Smooth muscle cell of the brain vasculature (primary cell): ENCODE results near the gene SPEF1.

Experiments used
- DNase-seq: peaks from one replicate; pipeline ENCODE4 v3.0.0-alpha.2; 2012; ENCODE audit warnings: low read depth, low spot score

The SPEF1 gene

DNA sequence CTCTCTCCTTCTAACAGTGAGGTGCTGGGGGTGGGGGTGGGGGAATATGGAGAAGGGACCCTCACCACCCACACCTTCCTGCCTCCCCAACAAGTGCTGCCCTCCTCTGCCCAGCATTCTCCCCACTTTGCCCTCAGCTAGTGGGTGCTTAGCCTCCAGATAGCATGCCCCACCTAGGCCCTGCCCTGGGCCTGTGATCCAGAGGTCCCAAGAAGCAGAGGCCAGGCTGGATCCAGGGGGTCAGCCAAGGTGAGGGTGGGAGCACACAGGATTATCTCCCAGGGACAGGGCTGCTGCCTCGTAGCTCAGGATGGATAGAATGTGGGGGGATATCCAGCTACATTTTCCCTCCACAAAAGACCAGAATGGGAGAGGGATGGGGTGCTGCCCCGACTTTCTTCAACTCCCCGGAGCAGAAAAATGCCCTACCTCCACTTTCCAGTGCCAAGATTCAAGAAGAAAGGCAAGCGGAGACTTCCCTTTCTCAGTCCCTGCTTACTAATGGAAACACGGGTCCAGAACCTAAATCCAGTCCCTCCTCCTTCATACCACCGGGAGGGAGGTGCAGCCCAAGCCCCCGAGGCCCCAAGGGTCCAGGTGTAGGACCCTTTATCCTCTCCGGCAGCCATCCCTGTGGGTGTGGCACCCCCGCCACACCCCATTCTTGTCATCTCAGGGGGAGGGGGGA is 14.7 kb downstream of the SPEF1 start:
- DNase-seq: no peak

DNA sequence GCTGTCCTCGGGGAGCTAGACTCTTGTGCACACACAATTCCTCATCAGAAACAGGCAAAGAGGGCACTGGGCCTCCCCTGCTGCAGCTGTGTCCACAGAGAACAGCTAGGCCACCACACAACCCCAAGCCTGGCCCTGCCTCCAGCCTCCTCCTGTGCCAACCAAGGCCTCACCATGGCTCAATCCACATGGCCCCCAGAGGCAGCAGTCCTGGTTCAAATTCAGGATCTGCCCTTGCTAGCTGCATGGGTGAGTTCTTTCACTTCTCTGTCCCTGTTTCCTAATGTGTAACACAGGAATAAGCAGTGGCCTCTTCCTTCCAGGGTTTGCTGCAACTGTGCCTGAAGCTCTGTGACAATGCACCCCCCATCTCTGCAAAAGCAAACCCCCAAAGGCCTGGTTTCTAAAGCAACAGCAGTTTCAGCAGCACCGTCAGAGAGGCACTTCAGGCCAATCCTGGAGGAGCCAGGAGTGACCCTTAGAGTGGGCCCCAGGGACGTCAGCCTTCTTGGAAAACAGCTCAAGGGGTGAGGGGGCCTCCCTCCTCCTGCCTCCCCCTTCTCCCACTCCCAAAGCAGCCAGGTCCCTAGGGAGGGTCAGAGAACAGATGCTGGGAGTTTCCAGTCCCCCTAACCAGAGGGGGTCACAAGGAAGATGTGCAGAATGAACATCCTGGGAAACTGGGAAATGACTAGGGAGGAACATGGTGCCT is 15.9 kb downstream of the SPEF1 start:
- DNase-seq: no peak

DNA sequence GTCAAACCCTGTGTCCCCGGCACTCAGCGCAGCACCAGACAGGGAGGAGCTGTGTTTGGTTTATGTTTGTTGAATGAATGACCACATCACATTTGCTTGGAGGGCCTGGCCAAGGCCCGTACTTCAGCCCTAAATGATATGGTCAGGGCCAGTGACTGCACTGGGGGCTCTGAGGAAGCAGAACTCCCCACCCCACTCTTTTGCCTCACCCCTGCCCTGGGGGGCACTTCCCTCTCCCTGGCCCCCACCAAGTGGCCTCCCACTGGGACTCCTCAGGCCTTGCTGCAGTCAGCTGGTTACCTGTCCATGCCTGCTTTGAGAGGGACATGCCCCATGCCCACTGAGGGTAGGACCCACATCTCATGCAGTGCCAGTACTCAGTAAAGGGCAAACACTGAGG is 16.6 kb downstream of the SPEF1 start:
- DNase-seq: no peak

DNA sequence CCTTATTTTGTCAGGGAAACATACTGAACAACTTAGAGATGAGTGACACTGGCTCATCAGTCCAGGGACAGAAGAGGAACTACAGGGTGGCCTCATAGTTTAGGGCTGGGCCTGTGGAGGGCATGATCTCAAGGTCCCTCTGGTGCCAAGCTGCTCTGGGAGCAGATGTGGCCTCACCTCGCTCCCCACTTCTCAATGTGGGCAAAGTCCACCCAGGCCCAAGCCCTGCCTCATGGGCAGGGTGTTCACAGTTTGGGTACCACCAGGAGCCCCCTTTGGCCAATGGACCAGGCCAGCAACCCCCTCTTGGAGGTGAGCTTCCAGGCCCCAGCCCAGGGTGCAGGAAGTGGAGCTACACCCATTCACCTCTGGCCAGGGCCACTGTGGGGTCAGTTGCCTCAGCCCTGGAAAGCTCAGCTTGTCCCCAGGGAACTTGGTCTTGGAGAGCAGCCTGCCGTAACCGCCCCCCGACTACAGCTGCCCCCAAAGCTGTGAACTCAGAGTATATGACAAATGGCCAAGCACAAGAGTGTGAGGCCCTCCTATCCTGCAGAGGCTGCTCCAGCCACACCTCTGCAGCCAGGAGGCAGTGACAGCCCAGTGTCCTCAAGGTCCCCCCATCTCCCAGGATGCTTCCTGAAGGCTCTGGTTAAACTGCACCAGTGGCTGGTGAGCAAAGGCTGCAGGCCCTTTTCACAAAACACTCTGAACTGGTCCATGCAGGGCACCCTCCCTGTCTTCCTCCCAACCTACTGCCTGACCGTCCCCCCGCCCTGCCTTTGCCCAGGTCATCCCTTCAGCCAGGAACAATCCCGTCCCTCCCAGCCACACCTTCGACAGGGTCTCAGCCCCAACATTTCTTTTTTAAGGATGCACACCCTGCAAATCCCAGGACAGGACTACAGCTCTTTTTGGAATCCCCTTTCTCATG is 17.3 kb downstream of the SPEF1 start:
- DNase-seq: no peak

DNA sequence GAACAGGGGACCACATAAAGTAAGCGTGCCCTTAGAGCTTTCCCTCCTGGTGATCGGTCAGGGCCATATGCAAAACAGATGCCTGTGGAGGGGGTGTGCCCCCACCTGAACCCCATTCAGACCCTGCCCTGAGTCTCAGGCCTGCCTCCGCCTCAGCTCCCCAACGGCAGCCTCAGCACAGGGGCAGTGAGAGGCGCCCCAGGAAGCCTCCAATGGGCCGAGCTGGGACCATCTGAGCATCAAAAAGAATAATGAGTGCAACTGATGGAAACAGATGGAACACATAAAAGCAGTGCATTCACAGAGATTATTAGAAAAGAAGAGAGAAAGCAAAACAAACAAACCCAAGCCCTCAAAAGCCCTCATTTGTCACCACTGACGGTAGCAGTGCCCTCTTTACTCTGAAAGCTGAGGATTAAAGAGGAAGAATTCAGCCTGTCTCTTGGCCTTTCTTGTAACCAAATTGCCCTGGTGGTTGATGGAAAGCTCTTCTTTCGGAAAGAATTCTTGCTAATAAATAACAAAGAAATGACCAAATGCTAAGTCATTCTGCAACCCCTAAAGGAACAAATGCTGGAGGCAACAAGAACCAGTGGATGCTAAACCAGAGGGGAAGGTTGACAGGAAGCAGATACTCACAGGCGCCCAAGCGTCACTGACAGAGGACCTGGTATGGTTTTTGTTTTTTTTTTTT is 20.4 kb downstream of the SPEF1 start:
- DNase-seq: no peak

DNA sequence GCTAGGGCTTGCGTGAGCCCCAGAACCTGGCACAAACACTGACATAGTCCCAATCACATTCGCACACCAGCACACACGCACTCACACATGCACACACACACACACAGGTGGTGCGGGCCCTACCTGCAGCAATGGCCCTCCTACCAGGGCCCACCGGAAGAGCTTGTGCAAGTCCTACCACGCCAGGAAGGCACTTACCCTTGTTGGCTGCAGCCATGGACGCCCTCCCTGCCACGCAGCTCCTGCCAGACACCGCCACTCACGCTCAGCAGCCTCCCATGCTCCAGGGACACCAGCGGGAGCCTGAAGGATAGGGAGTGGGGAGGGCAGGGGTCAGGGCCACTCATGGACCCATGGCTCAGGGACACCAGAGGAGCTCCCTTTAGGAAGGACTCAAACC is 21.4 kb downstream of the SPEF1 start:
- no peak for DNase-seq

DNA sequence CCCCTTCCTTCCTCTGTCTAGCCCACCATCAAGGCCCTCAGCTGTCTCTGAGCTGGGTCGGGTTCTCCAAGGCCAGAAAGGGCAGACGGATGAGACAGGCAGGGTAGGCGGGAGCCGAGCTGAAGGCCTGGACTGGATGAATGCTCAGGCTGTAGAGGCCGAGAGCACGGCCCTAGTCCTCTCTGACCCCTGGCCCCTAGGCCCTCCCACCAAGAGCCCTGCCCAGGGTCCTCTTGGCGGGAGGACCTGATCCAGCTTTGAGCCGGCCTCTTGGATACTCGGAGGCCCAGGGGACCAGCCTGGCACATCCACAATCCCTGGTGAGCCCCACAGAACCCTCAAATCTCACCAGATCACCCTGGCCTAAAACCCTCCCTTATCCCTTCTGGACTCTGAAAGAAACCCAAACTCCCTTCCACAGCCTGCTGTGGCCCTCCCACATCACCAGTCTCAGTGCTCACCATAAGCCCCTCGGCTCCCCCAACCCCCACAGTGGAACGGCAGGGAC is 21.9 kb downstream of the SPEF1 start:
- no peak for DNase-seq

DNA sequence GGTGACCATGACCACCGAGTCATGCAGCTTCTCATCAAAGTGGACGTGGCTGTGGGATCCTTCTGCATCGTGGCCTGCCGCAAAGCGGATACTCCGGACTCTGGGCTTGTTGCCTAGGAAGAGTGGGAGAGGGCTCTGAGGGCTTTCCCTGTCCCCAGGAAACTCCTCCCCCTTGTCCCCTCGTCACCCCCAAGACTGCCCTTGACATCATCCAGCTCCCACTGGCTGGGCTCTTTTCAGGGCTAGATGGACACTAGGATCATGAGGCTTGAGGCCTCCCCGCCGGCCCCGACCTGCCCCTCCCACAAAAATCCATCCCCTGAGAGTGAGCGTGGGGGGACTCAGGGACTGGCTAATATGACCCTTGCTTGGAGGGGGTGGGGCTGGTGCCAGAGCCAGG is 22.7 kb downstream of the SPEF1 start:
- DNase-seq: no peak

DNA sequence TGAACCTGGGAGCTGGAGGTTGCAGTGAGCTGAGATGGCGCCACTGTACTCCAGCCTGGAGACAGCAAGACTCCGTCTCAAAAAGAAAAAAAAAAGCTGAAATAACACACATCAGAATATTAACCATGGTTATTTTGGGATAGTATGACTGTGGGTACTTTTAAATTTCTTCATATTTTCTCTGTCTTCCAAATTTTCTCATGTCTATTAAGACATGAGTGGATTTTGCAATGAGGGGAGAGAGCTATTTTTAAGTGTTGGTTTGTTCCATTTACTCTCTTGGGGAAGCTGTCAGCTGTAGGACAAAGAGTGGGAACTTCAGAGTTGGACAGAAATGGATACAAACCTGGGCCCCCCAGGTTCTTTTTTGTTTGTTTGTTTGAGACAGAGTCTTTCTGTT is 24.0 kb downstream of the SPEF1 start:
- DNase-seq: no peak

DNA sequence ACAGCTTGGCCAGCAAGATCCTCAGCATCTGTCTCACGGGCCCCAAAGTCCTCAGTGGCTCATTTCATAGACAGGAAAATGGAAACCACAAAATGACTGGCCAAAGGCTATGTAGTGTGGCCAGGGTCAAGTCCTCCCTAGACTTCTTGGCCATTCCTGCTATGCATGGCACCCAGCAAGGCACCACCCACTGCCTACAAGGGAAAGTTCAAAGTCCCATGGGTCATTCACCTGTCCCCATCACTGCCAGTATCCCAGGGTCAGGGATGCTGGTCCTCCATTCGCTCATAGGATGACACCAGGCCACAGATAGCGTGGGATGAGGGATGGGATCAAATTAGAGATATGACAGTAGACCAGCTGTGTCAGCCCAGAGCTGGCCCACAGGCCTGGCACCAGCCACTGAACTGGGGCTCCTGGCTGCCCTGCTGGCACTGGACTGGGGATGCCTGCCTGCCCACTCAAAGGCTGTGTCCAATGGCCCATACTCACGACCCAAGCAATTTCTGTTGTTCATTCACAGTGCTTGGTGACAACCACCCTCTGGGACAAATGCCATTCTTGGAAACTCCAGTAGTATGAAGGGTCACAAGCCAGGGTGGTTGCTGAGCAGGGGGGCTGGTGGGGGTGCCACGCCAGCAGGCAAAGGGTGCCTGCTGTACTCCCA is 25.3 kb downstream of the SPEF1 start:
- no peak for DNase-seq

DNA sequence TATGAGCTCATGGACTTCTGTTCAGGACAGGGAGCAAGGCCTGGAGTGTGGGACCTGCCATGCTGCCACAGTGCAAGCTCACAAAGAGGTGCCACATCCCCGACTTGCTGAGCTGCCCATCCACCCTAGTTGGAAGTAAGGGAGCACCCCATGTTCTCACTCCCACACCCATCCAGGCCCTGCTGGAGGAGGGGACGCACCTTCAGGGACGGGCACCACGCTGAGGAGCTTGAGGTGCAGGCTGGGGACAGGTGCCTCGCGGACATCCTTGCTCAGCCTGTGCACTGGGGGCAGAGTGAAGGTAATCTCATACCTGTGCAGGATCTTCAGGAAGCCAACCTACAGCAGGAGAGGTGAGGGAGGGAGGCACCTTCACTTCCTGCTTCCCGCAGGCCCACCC is 26.0 kb downstream of the SPEF1 start:
- DNase-seq: no peak

DNA sequence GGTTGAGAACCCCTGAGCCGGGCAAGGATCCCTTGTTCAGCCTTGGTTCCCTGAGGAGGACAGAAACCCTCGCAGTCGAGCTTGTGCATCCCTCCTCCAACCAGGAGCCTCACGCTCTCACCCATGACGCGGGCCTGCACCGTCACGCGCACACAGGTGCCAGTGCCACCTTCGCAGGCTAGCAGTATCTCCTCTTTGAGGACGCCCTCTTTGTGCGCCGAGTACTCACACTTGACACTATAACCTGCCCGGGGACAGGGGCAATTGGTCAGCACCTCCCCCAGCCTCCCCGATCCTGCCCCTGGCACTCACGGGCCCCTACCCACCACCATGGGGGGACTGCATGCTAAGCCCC is 27.0 kb downstream of the SPEF1 start:
- DNase-seq: no peak

DNA sequence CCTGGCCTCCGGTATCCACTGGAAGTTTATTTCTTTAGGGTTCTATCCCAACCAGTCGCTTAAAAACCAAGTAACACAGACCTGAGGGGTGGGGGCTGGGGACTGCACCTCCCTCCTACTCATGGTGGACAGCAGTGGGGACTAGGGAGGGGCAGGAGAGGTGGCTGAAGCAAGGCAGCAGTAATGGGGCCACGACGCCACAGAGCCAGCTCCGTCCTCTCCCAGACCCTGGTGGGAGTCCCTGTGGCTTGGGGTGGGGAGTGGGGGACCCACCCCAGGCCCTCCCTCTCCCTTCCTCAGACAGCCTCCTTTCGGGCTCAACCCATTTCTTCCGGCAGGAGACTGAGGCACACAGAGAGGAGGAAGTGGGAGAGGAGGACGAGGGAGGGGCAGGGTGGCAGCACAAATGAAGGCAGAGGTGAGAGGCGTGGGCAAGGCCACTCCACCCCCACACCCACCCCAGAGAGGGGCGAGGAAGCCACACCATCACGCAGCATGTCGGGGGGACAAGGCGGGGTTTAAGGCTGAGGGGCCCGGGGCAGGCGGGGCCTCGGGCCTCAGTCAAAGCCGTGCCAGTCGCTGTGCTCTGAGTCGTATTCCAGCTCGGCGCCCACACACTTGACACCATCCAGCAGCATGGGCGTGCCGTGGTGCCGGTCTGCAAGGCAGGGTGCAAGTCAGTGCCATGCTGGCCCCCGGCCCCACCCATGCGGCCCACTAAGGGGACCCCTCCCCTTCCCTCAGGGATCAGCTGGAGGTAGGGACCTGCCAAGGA is 27.6 kb downstream of the SPEF1 start:
- DNase-seq: no peak

DNA sequence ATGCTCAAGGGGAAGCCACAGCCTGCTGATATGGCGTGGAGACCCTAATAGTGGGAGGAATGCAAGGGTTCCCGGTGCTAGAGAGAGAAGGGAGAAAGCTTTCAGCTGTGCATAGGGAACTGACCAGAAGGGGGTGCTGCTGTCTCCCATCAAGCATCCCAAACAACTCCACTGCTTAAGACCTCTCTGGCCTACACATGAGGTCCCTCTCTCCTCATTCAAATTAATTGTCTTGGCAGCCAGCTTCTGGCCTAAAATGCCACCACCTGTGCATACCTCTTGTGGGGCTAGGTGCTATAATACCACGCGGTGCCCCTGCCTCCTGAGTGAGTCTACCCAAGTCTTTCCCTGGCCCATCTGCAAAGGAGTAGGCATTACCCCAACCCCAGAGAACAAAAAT is 28.1 kb downstream of the SPEF1 start:
- DNase-seq: peak; percentile 24

DNA sequence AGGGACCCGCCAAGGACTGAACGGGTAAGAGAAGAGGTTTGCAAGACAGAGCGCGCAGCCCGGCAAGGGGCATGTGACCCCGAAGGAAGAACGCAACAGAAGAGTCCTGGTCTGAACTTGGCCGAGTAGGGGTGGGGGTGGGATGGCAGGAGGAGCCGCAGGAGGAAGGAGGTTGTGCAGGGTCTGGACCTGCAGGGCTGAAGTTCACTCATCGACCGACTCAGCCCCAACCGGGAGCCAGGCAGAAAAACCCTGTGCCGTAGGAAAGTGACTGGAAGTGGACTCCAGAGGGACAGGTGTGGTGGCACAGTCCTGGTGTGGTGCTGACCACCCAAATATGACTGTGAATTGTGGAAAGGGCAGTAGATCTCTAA is 28.9 kb downstream of the SPEF1 start:
- DNase-seq: no peak

DNA sequence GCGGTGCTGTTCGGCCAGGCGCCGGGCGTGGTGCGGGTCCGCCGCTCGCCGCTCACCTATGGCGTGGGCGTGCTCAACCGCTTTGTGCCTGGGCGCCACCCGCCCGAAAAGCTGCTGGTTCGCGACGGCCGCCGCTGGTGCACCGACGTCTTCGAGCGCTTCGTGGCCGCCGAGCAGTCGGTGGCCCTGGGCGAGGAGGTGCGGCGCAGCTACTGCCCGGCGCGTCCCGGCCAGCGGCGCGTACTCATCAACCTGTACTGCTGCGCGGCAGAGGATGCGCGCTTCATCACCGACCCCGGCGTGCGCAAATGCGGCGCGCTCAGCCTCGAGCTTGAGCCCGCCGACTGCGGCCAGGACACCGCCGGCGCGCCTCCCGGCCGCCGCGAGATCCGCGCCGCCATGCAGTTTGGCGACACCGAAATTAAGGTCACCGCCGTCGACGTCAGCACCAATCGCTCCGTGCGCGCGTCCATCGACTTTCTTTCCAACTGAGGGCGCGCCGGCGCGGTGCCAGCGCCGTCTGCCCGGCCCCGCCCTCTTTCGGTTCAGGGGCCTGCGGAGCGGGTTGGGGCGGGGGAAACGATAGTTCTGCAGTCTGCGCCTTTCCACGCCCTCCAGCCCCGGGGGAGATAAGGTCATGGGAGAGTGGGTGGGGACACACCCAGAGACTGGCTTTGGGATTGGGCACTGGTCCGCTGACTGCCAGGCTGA is 29.4 kb downstream of the SPEF1 start:
- DNase-seq: no peak

DNA sequence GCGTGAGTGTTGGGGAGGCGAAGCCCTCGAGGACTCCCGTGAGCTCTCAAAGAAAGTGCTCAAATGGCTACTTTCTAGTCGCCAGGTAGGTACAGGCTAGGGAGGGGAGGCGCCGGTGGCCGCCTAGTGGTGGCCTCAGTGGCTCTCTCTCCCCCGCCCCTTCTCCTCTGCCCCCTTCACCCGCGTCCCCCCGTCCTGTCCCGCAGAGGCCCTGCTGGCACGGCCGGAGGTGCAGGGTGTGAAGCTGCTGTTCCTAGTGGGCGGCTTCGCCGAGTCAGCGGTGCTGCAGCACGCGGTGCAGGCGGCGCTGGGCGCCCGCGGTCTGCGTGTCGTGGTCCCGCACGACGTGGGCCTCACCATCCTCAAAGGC is 30.0 kb downstream of the SPEF1 start:
- no peak for DNase-seq

DNA sequence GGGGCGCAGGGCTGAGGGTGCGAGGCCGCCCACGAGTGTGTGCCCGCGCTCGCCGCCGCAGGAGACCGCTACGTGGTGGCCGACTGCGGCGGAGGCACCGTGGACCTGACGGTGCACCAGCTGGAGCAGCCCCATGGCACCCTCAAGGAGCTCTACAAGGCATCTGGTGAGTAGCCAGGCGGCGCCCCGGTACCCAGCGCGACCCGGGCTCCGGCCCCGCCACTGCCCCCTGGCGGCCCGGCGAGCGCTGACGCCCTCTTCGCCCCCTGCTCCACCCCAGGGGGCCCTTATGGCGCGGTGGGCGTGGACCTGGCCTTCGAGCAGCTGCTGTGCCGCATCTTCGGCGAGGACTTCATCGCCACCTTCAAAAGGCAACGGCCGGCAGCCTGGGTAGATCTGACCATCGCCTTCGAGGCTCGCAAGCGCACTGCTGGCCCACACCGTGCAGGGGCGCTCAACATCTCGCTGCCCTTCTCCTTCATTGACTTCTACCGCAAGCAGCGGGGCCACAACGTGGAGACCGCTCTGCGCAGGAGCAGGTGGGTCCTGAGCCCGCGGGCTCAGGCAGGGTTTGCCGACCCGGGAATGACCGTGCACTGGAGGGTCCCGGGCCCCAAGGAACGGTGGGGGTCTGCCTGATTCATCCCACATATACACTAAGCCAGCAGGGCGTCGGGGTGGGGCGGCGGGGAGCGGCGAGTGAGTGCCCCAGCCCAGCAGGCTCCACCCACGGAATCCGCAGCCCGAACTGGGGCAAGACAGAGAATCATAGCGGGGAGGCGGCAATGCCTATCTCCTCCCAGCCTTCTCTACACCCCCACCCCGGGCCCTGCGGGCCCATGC is 31.3 kb downstream of the SPEF1 start:
- no peak for DNase-seq

DNA sequence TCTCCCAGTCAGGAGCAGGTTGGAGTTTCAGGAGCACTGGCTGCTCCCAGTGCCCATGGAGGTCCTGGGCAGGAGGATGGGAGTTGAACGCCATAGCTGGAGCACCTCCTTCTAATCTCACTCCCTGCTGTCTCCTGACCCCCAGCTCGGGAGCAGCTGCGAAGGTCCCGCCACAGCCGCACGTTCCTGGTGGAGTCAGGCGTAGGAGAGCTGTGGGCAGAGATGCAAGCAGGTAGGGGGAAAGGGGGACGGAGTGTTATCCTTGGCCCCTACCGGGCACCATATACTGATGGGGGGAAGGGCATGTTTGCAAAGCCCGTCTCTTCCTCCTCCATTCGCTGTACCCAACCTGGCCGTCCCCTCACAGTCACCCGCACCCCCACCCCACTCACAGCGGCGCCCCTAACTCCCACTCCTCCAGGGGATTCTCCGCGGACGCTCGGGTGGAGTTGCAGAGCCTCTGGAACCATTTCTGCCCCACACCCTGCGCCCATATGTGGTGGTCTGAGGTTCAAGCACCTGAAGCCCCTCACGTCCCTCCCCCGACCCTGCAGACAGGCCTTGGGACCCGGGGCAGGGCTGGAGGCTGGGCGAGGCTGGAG is 32.1 kb downstream of the SPEF1 start:
- no peak for DNase-seq
